NAMALWA (cell line): Measurements from ENCODE around the gene SLC25A22.

Source experiments
- DNase-seq: peaks from one replicate; pipeline ENCODE4 v3.0.0-alpha.2; 2015; ENCODE audit warnings: low spot score

Gene SLC25A22

GRCh38 chr11:788953-789940, 8.8 kb downstream of the SLC25A22 start:
- no peak for DNase-seq

GRCh38 chr11:788009-788640, 10.0 kb downstream of the SLC25A22 start:
- no peak for DNase-seq

- no peak for DNase-seq
Observed at GRCh38 chr11:787084-787675, 10.9 kb downstream of the SLC25A22 start.

- no peak for DNase-seq
Observed at GRCh38 chr11:786235-787083, 11.6 kb downstream of the SLC25A22 start.

- DNase-seq, result no peak
Observed at GRCh38 chr11:783581-784015, 14.5 kb downstream of the SLC25A22 start.

GRCh38 chr11:782264-783174, 15.6 kb downstream of the SLC25A22 start:
- no peak for DNase-seq

- DNase-seq, result no peak
Observed at GRCh38 chr11:779955-780532, 18.0 kb downstream of the SLC25A22 start.

- no peak for DNase-seq
Observed at GRCh38 chr11:778976-779954, 18.8 kb downstream of the SLC25A22 start.

GRCh38 chr11:777288-778255, 20.5 kb downstream of the SLC25A22 start, which contains the start of gene GATD1:
TSS of gene GATD1 (minus strand) at chr11:777487. CDS start at chr11:777462, 25 bp downstream.
- DNase-seq, result peak; percentile 90

GRCh38 chr11:776561-777287, 21.4 kb downstream of the SLC25A22 start:
- peak; percentile 71 for DNase-seq

GRCh38 chr11:776263-776560, 21.9 kb downstream of the SLC25A22 start:
- no peak for DNase-seq

- no peak for DNase-seq
Observed at GRCh38 chr11:774873-775592, 23.0 kb downstream of the SLC25A22 start.

- no peak for DNase-seq
Observed at GRCh38 chr11:773830-774229, 24.3 kb downstream of the SLC25A22 start.

- DNase-seq, result no peak
Observed at GRCh38 chr11:773425-773824, 24.7 kb downstream of the SLC25A22 start.

GRCh38 chr11:772429-773390, 25.4 kb downstream of the SLC25A22 start:
- DNase-seq, result no peak
